GM18909 (cell line): ENCODE measurements around the gene GREM1.

Source experiments
- ATAC-seq: cut with Tn5 transposase; IDR thresholded peaks from one replicate; pipeline ENCODE4 v1.9.1; 2021; ENCODE audit warnings: mild to moderate bottlenecking; ENCODE audit not compliant: unreplicated experiment, poor library complexity

The GREM1 gene

GRCh38 chr15:32729700-32730395, 12.0 kb downstream of the GREM1 start:
- no peak for ATAC-seq

GRCh38 chr15:32730677-32731654, 13.2 kb downstream of the GREM1 start:
- ATAC-seq: no peak

- ATAC-seq: no peak
Measured at GRCh38 chr15:32732574-32733157, 14.9 kb downstream of the GREM1 start.

DNA sequence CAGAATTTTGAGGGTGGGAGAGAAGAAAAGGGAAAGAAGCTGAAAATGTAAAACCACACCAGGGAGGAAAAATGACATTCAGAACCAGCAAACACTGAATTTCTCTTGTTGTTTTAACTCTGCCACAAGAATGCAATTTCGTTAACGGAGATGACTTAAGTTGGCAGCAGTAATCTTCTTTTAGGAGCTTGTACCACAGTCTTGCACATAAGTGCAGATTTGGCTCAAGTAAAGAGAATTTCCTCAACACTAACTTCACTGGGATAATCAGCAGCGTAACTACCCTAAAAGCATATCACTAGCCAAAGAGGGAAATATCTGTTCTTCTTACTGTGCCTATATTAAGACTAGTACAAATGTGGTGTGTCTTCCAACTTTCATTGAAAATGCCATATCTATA, 15.5 kb downstream of the GREM1 start:
- ATAC-seq: no peak

GRCh38 chr15:32735989-32736700, 18.3 kb downstream of the GREM1 start:
- no peak for ATAC-seq

DNA sequence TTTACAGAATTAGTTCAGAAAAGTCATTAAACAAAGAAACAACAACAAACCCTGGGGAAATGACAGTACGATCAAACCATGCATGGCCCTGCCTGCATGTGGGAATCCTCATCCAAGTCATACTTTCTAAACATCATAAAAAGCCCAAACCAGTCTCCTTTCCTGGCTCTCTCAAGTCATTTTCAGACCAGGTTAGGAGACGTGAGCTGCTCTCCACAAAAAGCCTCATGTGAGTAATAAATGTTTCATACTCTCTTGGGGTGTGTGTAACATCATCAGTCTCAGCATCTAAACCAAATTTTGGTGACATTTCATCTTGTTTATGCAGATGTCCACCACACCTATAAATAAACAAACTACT, 18.9 kb downstream of the GREM1 start:
- ATAC-seq: no peak

DNA sequence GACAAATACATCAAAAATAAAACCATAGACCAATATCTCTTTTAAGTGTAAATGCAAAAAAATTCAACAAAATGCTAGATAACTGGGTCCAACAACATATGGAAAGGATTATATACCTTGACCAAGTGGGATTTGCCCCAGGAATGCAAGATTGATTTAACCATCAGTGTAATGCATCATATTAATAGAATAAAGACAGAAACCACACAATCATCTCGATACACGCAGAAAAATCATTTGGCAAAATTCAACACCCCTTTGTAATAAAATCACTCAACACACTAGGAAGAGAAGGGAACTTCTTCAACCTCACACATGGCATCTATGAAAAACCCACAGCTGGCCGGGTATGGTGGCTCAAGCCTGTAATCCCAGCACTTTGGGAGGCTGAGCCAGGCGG, 19.5 kb downstream of the GREM1 start:
- ATAC-seq: no peak

- no peak for ATAC-seq
Measured at GRCh38 chr15:32738666-32739065, 20.9 kb downstream of the GREM1 start.

- no peak for ATAC-seq
Measured at GRCh38 chr15:32739522-32740063, 21.8 kb downstream of the GREM1 start.

GRCh38 chr15:32743411-32744140, 25.8 kb downstream of the GREM1 start:
- no peak for ATAC-seq

GRCh38 chr15:32746116-32746857, 28.5 kb downstream of the GREM1 start:
- no peak for ATAC-seq

DNA sequence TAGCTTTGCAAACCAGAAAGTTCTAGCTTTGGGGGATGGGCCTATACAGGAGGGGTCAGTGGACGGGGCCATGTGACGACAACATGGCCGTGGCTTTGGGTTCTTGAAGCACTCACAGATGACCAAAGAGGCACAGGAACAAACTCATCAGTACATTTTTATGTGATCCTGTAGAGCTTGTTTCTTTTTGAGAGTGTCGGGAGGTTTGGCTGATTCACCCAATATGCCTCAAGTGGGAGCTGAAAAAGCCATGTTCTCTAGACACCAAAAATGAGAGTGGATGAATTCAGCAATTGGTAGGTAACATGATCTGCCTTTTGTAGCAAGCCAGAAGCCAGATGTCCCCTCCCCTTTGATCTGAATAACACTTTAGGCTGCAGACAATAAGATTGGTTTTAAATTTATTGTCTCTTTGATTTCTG, 30.1 kb downstream of the GREM1 start:
- no peak for ATAC-seq

DNA sequence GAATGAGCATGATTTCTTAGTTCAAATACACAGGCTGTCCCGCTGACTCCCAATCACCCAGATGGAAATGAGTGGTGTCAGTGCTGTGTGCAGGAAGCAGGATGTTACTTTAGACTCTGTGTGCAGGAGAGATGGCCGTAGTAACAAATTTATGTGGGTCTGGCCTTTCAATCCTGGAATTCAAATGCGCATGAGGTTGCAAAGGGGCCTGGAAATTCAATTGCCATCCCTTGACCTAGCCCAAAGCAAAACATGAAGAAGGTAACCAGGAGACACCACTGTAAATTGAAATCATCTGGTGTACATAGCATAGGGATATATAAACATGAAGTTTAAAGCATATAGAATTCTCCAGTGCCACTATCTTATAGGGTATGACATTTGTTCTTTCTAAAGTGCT, 33.2 kb downstream of the GREM1 start:
- ATAC-seq: no peak

- ATAC-seq: no peak
Measured at GRCh38 chr15:32757426-32757825, 39.6 kb downstream of the GREM1 start.

DNA sequence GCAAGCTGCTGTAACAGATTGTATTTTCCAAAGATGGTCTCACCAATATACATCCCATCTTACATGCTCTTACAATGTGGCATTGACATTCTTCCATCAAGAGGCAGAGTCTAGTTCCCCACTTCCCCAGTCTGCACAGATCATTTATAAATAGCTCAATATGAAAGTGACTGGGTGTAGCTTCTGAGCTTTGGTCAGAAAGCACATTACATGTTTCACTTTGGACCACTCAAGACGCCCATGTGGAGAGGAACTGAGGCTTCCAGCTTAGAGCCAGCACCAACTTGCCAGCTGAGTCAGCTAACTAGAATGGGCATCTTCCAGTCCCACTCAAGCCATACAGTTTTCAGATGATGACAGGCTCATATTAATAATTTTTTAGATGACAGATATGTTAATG, 45.5 kb downstream of the GREM1 start:
- no peak for ATAC-seq

GRCh38 chr15:32765236-32765635, 47.4 kb downstream of the GREM1 start:
- ATAC-seq: no peak

DNA sequence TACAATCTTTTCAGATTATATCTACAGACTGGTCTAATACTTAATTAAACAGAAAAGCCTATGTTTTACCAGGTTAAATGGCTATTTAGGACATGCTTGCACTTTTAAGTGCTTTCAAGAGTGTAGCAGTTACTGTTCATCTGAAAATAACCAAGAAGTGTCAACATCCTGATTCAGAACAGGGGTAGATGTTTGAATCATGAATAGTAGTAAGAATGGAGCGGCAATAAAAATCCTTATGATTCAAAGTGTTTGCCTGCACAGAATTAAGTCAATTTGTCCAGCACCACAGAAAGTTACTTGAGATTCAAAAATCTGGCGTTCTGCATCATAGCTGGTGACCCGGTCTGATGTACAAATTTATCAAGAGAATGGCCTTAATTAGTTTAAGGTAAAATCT, 48.3 kb downstream of the GREM1 start:
- no peak for ATAC-seq

- ATAC-seq: no peak
Measured at GRCh38 chr15:32767236-32767635, 49.4 kb downstream of the GREM1 start.

GRCh38 chr15:32774022-32774421, 56.2 kb downstream of the GREM1 start:
- ATAC-seq: no peak
